IMR-90 (cell line): ENCODE data around the gene MSL3B.

Experiments used
- ATAC-seq: fragments of 200-7000 bp; cut with Tn5 transposase; 2 replicates; pipeline ENCODE4 v1.9.1; 2020; ENCODE audit warnings: low read depth, mild to moderate bottlenecking, moderate library complexity
- BruUV-seq: library from RNA; stranded (reverse); fragments of 400-500 nt; replicated peaks from 2 replicates; lab custom pipeline; 2021; lab: Mats Ljungman, UMichigan
- CTCF ChIA-PET: fragments of 300-600 bp; formaldehyde crosslinking; extraction: SDS; loops from one replicate; lab custom pipeline; 2021; ENCODE audit warnings: antibody characterized with exemption; lab: Yijun Ruan, JAX
- POLR2A ChIA-PET: fragments of 300-600 bp; sonication (Branson Sonifier 250); formaldehyde crosslinking; loops from one replicate; lab custom pipeline; 2022; ENCODE audit warnings: antibody characterized with exemption; ENCODE audit not compliant: unreplicated experiment; lab: Charles Lee
- DNase-seq: peaks from one replicate; pipeline ENCODE4 v3.0.0; 2013
- H2AFZ ChIP-seq: replicated peaks from 2 replicates; pipeline ENCODE3; 2013; ENCODE audit warnings: low read length, mild to moderate bottlenecking; ENCODE audit not compliant: poor library complexity
- H2AK5ac ChIP-seq: 2 replicates; pipeline ENCODE4 v1.6.1; 2013; ENCODE audit warnings: low read depth, low read length, inconsistent platforms
- H2AK9ac ChIP-seq: replicated peaks from 2 replicates; pipeline ENCODE3; 2013; ENCODE audit warnings: mild to moderate bottlenecking, low read depth, low read length, moderate library complexity; ENCODE audit not compliant: poor library complexity
- H2BK120ac ChIP-seq: 2 replicates; pipeline ENCODE4 v1.6.1; 2013; ENCODE audit warnings: low read depth, low read length, inconsistent platforms
- H2BK15ac ChIP-seq: 3 replicates; pipeline ENCODE4 v1.6.1; 2013; ENCODE audit warnings: low read depth, low read length, inconsistent platforms
- H2BK20ac ChIP-seq: 2 replicates; pipeline ENCODE4 v1.6.1; 2013; ENCODE audit warnings: low read depth, mild to moderate bottlenecking, inconsistent platforms, low read length, moderate library complexity
- H2BK5ac ChIP-seq: 2 replicates; pipeline ENCODE4 v1.6.1; 2013; ENCODE audit warnings: mild to moderate bottlenecking, low read depth, low read length, inconsistent platforms; ENCODE audit not compliant: poor library complexity, severe bottlenecking
- H3K14ac ChIP-seq: replicated peaks from 2 replicates; pipeline ENCODE4 v1.6.1; 2013; ENCODE audit warnings: low read depth, low read length, inconsistent platforms
- H3K18ac ChIP-seq: 2 replicates; pipeline ENCODE4 v1.6.1; 2013; ENCODE audit warnings: low read depth, low read length, control low read depth
- H3K23ac ChIP-seq: 2 replicates; pipeline ENCODE4 v1.6.1; 2013; ENCODE audit warnings: low read depth, low read length, inconsistent platforms
- H3K27ac ChIP-seq: 2 replicates; pipeline ENCODE4 v1.5.1; 2013; ENCODE audit warnings: mild to moderate bottlenecking, control low read depth, low read length; ENCODE audit not compliant: insufficient read depth
- H3K27me3 ChIP-seq: 2 replicates; pipeline ENCODE4 v1.6.1; 2013; ENCODE audit warnings: low read length; ENCODE audit not compliant: control insufficient read depth, insufficient read depth
- H3K36me3 ChIP-seq: 2 replicates; pipeline ENCODE4 v1.6.1; 2013; ENCODE audit warnings: low read length, mixed read lengths; ENCODE audit not compliant: control insufficient read depth, insufficient read depth
- H3K4ac ChIP-seq: 2 replicates; pipeline ENCODE4 v1.6.1; 2013; ENCODE audit warnings: low read depth, low read length, inconsistent platforms
- H3K4me1 ChIP-seq: 2 replicates; pipeline ENCODE4 v1.6.1; 2013; ENCODE audit warnings: low read length, mixed read lengths; ENCODE audit not compliant: control insufficient read depth, insufficient read depth
- H3K4me2 ChIP-seq: 2 replicates; pipeline ENCODE4 v1.6.1; 2013; ENCODE audit warnings: low read depth, mild to moderate bottlenecking, control low read depth, low read length, moderate library complexity
- H3K4me3 ChIP-seq: 2 replicates; pipeline ENCODE4 v1.5.1; 2013; ENCODE audit warnings: low read depth, mild to moderate bottlenecking, control low read depth, low read length, moderate library complexity; ENCODE audit not compliant: insufficient read depth
- H3K56ac ChIP-seq: 2 replicates; pipeline ENCODE4 v1.6.1; 2013; ENCODE audit warnings: low read length, inconsistent platforms; ENCODE audit not compliant: insufficient read depth; ENCODE audit errors: extremely low read depth
- H3K79me1 ChIP-seq, 2 experiments: 2 replicates each; pipeline ENCODE4 v1.6.1; 2013; ENCODE audit warnings: low read length in 2 of 2, inconsistent platforms in 1 of 2, low read depth in 1 of 2
- H3K9ac ChIP-seq: 2 replicates; pipeline ENCODE4 v1.6.1; 2013; ENCODE audit warnings: low read depth, low read length, control low read depth
- H3K9me1 ChIP-seq: 2 replicates; pipeline ENCODE4 v1.6.1; 2013; ENCODE audit warnings: low read length, inconsistent platforms; ENCODE audit not compliant: insufficient read depth
- H3K9me3 ChIP-seq: 2 replicates; pipeline ENCODE4 v1.6.1; 2013; ENCODE audit warnings: low read length; ENCODE audit not compliant: control insufficient read depth, insufficient read depth
- H4K20me1 ChIP-seq: 2 replicates; pipeline ENCODE4 v1.6.1; 2013; ENCODE audit warnings: low read length, inconsistent platforms; ENCODE audit not compliant: insufficient read depth
- H4K5ac ChIP-seq: 2 replicates; pipeline ENCODE4 v1.6.1; 2013; ENCODE audit warnings: mild to moderate bottlenecking, low read depth, low read length, control low read depth
- H4K8ac ChIP-seq, 2 experiments: 2 replicates each; pipeline ENCODE4 v1.6.1; 2013; ENCODE audit warnings: low read depth in 2 of 2, low read length in 2 of 2, control low read depth in 1 of 2, inconsistent platforms in 1 of 2
- H4K91ac ChIP-seq: 2 replicates; pipeline ENCODE4 v1.6.1; 2013; ENCODE audit warnings: low read depth, low read length, inconsistent platforms; ENCODE audit not compliant: insufficient read depth
- CHD1 ChIP-seq: IDR thresholded peaks from 2 replicates; pipeline ENCODE4 v1.6.1; 2012; ENCODE audit warnings: low read depth, low read length, improper control_type of control experiment
- NFE2L2 ChIP-seq: fragments of 150-350 bp; IDR thresholded peaks from 2 replicates; pipeline ENCODE4 v1.6.1; 2016; ENCODE audit warnings: low read depth, mild to moderate bottlenecking, low read length
- USF2 ChIP-seq: fragments of 150-350 bp; IDR thresholded peaks from 2 replicates; pipeline ENCODE4 v1.6.1; 2017; ENCODE audit warnings: mild to moderate bottlenecking, antibody characterized with exemption, low read length, low read depth
- WGBS, 2 experiments: methylation state at CpG; one replicate each; pipeline versions ENCODE4 v1.1.5 to v1.1.7; 2013; ENCODE audit warnings: missing lambda C conversion rate in 2 of 2; ENCODE audit not compliant: insufficient read length in 1 of 2; ENCODE audit errors: extremely low coverage in 2 of 2; 5-methylcytosine and 5-hydroxymethylcytosine counted together
- dilution Hi-C: fragments of 300-500 bp; cut with HindIII; formaldehyde crosslinking; loops from one replicate; pipeline ENCODE4 v1.14.3; 2018; ENCODE audit warnings: low sequenced_read_pairs; ENCODE audit not compliant: unreplicated experiment
- in situ Hi-C: fragments of 300-500 bp; cut with MboI; formaldehyde crosslinking; loops from 3 replicates; pipeline ENCODE4 v1.14.3; 2019; ENCODE audit warnings: low sequenced_read_pairs, inconsistent platforms, mixed read lengths
- intact Hi-C: fragments of 100-400 bp; cut with micrococcal nuclease; formaldehyde crosslinking; loops from 2 replicates; pipeline ENCODE4 v1.10.0; 2022

The MSL3B gene

GRCh38 chr2:233907627-233908026 lies 39.4 kb upstream of the MSL3B start:
- Histone ChIP-seq H3K27ac (no peak overlapping the region), H3K4me2 (no peak overlapping the region), H2AK9ac (no peak overlapping the region), H3K23ac (no peak overlapping the region), H3K79me1 (no peaks in the 10 kb centered on the region), H3K18ac (no peak overlapping the region), H4K91ac (no peak overlapping the region), H2AFZ (no peak overlapping the region), H4K8ac (no peak overlapping the region), H3K4ac (no peak overlapping the region), H2AK5ac (no peak overlapping the region), H2BK120ac (no peak overlapping the region), H2BK5ac (no peak overlapping the region), H2BK20ac (no peak overlapping the region), H3K4me1 (no peaks in the 10 kb centered on the region), H3K14ac (no peak overlapping the region), H3K9me1 (no peaks in the 10 kb centered on the region), H3K56ac (no peak overlapping the region), H3K36me3 (no peaks in the 10 kb centered on the region), H2BK15ac (no peak overlapping the region), H3K9me3 (peaks cover 4% of the 10 kb centered on the region; the same call in 1 of the 2 replicates), H4K5ac (no peak overlapping the region), H4K20me1 (no peaks in the 10 kb centered on the region), H3K9ac (no peak overlapping the region), H3K27me3 (peaks cover under 1% of the 10 kb centered on the region; the same call in 1 of the 2 replicates), H3K4me3 (no peak overlapping the region)
- in situ Hi-C loops (no loop called here), intact Hi-C loops (no loop called here), dilution Hi-C loops (no loop called here)
- ChIA-PET CTCF (no interaction called here), POLR2A (no interaction called here)
- DNase-seq: no peak
- ATAC-seq: no peak
- TF ChIP-seq USF2 (no peak), NFE2L2 (no peak), CHD1 (no peak)
- no TSS peak for BruUV-seq
- WGBS, 2 experiments: 60% methylated on average over 1 of the region's 3 CpGs; no CpG with 5 or more reads in 1 of the 2 experiments
